Neutrophil (primary cell): Measurements from ENCODE around the gene NRXN3.

Experiments
- H3K27ac ChIP-seq: fragments of 200-600 bp; sonication (generic); 2 replicates; pipeline ENCODE4 v1.5.1; 2016; ENCODE audit warnings: mild to moderate bottlenecking, moderate library complexity
- H3K27me3 ChIP-seq: fragments of 200-600 bp; sonication (generic); 2 replicates; pipeline ENCODE4 v1.6.0; 2016; ENCODE audit warnings: mild to moderate bottlenecking
- H3K36me3 ChIP-seq: fragments of 200-600 bp; sonication (generic); 2 replicates; pipeline ENCODE4 v1.5.1; 2017
- H3K4me1 ChIP-seq, 2 experiments: fragments of 200-600 bp in 1 of 2; sonication (generic) in 1 of 2; 1 replicate in 1 of 2; 2 replicates in 1 of 2; pipeline versions ENCODE4 v1.5.1 to v1.6.1; 2013 to 2016; ENCODE audit warnings: low read depth in 1 of 2, low read length in 1 of 2, mild to moderate bottlenecking in 1 of 2, moderate library complexity in 1 of 2; ENCODE audit not compliant: control insufficient read depth in 1 of 2, insufficient read depth in 1 of 2
- H3K4me3 ChIP-seq, 2 experiments: fragments of 200-600 bp in 1 of 2; sonication (generic) in 1 of 2; 1 replicate in 1 of 2; 2 replicates in 1 of 2; pipeline ENCODE4 v1.5.1; 2013 to 2016; ENCODE audit warnings: low read depth in 1 of 2, low read length in 1 of 2, mild to moderate bottlenecking in 1 of 2, moderate library complexity in 1 of 2
- H3K9me3 ChIP-seq: fragments of 200-600 bp; sonication (generic); 2 replicates; pipeline ENCODE4 v1.5.1; 2016
- TF ChIP-seq, protein P1 (sequence below): fragments of 200-600 bp; sonication (generic); IDR thresholded peaks from 2 replicates; pipeline ENCODE4 v1.5.1; 2016; ENCODE audit warnings: antibody characterized with exemption

NRXN3 gene

DNA sequence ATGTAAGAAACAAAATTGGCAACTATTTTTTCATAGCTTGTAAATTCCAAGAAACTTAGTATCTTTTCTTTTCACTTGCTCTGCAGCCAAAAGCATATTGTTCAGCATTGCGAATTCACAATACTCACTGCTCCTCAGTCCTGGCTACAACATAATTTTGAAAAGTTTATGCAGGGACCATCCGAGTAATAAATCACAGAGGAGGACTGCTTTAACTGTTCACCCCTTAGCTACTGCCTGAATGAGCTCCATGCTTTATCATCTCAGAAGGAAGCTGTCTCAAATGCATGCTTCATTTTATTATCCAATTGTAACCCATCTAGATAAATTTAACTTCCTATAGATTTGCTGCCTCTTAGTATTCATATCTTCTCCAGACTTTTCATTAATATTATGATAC, 1213.3 kb downstream of the NRXN3 start:
- TF ChIP-seq, protein P1, sequence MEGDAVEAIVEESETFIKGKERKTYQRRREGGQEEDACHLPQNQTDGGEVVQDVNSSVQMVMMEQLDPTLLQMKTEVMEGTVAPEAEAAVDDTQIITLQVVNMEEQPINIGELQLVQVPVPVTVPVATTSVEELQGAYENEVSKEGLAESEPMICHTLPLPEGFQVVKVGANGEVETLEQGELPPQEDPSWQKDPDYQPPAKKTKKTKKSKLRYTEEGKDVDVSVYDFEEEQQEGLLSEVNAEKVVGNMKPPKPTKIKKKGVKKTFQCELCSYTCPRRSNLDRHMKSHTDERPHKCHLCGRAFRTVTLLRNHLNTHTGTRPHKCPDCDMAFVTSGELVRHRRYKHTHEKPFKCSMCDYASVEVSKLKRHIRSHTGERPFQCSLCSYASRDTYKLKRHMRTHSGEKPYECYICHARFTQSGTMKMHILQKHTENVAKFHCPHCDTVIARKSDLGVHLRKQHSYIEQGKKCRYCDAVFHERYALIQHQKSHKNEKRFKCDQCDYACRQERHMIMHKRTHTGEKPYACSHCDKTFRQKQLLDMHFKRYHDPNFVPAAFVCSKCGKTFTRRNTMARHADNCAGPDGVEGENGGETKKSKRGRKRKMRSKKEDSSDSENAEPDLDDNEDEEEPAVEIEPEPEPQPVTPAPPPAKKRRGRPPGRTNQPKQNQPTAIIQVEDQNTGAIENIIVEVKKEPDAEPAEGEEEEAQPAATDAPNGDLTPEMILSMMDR = no peak
- Histone ChIP-seq H3K9me3 (no peaks in the 10 kb centered on the region), H3K36me3 (no peaks in the 10 kb centered on the region), H3K27me3 (no peaks in the 10 kb centered on the region), H3K4me1 (no peaks in the 10 kb centered on the region), H3K27ac (no peak overlapping the region), H3K4me3 (no peak overlapping the region)

DNA sequence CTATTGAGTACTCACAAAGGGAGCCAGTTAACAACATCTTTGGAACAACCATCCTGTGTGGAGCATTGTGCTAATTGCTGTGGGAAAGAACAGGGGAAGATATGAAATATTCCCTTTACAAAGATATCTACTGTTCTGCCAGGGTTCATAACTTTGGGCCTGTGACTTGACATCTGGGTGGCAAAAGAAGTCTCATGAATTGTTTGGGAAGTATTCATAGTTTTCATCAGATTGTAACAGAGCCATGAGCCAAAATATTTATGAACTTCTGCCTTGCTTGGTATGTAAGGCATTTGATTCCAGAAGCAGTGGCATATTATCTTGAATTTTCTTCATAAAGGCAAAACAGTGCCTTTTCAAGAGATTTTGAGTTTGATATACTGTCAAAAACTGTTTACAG, 1224.9 kb downstream of the NRXN3 start:
- Histone ChIP-seq H3K9me3 (no peaks in the 10 kb centered on the region), H3K27ac (no peak overlapping the region), H3K36me3 (no peaks in the 10 kb centered on the region), H3K27me3 (no peaks in the 10 kb centered on the region), H3K4me3 (no peak overlapping the region), H3K4me1 (no peaks in the 10 kb centered on the region)
- TF ChIP-seq, protein P1 = no peak

DNA sequence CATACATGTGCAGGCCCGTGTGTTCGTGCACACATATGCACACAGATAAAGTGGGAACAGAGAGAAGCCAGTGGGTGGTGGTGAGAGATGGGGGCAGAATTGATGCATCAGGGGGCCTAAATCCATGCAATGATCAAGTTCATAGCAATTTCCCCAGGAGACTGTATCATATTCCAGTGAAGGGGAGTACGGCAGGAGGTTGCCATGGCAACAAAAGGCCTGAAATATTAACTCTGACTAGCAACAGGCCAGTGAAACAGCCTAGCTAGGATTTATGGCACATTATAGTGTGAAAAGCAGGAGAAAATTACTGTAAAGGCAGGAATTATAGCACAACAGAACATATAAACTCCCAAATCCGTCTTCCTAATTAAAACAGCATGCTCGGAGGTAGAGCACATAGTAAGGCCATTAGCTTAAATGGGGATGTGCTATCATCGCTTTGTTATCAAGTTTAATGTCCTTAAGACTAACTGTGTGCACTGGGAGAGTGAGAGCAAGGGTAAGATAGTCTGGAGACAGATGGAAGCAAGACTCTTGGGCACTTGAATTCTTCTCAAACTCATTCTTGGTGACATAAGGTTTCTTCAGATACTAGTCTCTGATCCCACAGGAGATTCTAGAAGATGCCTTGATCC, 1234.8 kb downstream of the NRXN3 start:
- Histone ChIP-seq H3K4me3 (no peak overlapping the region), H3K27me3 (no peaks in the 10 kb centered on the region), H3K4me1 (no peaks in the 10 kb centered on the region), H3K27ac (no peak overlapping the region), H3K9me3 (no peaks in the 10 kb centered on the region), H3K36me3 (no peaks in the 10 kb centered on the region)
- TF ChIP-seq, protein P1 = no peak

DNA sequence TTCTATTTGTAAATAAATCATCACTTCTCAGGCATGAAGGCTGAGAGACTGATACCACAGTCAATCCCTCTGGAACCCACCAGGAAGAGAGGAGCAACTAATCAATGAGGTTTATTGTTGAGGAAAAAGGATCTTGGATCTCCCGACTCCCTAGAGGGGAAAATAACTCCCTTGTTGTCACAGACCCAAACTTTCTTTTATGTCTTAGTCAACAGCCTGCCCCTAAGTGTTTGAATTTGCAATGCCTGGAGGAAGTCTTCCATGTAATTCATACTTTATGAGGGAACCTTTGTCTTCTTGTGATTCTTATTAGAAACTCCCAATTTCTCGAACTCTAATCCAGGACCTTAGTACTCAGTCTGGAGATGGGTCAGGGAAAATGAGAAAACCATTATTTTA, 1235.3 kb downstream of the NRXN3 start:
- no peaks in the 10 kb centered on the region for H3K9me3 ChIP-seq

DNA sequence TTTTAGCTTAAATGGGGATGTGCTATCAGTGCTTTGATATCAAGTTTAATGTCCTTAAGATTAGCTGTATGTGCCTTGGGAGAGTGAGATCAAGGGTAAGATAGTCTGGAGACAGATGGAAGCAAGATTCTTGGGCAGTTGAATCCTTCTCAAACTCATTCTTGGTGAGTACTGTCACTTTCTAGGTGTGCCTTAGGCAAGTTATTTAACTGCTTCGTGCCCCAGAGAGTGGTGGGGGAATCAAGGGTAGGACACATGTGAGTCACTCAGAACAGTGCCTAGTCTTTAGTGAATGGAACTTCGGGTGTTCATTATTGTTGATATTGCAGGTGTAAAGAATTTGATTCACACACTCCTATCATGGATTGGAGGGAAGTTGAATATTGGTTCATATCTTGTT, 1237.4 kb downstream of the NRXN3 start:
- H3K27me3 ChIP-seq = no peaks in the 10 kb centered on the region
- H3K27ac ChIP-seq = no peak overlapping the region
- H3K36me3 ChIP-seq = no peaks in the 10 kb centered on the region
- no peaks in the 10 kb centered on the region for H3K9me3 ChIP-seq
- no peak overlapping the region for H3K4me3 ChIP-seq
- H3K4me1 ChIP-seq = no peaks in the 10 kb centered on the region
- TF ChIP-seq, protein P1 = no peak

More for the DNA sequence above, 1235.3 kb downstream of the NRXN3 start:
- H3K36me3 ChIP-seq = no peaks in the 10 kb centered on the region
- no peak overlapping the region for H3K4me3 ChIP-seq
- no peak overlapping the region for H3K27ac ChIP-seq
- H3K27me3 ChIP-seq = no peaks in the 10 kb centered on the region
- H3K4me1 ChIP-seq = no peaks in the 10 kb centered on the region
- TF ChIP-seq, protein P1 = no peak
